ENCODE measurements around the gene CACNA2D4.
"Not testable (repeated sequence)": the region's sequence is repeated elsewhere in the genome, so short reads cannot be mapped to it uniquely, and the experiment has no call there.

Gene CACNA2D4

DNA sequence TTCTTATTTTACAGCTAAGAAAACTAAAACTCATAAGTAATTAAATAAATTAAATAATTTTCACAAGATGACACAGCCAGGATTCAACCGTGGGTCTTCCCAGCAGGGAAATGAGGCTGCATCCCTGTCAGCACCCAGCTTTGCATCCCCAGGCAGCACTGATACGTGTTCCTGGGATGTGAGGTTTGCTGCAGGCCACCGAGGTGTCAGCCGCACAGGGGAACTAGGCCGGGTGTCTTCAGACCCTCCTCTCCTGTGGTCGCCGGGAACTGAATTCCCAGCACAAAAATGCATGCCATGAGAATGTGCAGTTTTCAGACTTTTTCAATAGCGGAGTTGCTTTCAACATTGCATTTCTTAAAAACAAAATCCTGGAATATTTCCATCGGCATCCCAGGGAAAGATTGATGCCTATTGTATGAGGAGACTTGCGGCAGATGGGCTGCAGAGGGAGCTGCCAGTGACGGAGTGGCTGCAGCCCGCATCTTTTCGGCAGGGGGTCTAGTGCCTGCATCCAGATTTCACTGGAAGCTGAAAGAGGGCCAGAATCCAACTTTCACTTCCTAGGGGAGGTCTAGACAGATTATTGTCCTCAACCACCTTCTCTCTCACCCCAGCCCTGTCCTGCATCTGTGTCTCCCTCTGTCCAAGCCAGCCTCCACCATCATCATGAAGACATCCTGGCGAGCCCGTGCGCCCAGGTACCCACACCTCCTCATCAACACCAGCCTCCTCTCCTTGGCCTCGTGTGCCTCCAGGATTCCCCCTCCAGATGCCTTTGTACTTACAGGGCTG lies 85.5 kb downstream of the CACNA2D4 start:
- no peak for DNase-seq (ENCODE audit: low read depth in 2 of 2)

DNA sequence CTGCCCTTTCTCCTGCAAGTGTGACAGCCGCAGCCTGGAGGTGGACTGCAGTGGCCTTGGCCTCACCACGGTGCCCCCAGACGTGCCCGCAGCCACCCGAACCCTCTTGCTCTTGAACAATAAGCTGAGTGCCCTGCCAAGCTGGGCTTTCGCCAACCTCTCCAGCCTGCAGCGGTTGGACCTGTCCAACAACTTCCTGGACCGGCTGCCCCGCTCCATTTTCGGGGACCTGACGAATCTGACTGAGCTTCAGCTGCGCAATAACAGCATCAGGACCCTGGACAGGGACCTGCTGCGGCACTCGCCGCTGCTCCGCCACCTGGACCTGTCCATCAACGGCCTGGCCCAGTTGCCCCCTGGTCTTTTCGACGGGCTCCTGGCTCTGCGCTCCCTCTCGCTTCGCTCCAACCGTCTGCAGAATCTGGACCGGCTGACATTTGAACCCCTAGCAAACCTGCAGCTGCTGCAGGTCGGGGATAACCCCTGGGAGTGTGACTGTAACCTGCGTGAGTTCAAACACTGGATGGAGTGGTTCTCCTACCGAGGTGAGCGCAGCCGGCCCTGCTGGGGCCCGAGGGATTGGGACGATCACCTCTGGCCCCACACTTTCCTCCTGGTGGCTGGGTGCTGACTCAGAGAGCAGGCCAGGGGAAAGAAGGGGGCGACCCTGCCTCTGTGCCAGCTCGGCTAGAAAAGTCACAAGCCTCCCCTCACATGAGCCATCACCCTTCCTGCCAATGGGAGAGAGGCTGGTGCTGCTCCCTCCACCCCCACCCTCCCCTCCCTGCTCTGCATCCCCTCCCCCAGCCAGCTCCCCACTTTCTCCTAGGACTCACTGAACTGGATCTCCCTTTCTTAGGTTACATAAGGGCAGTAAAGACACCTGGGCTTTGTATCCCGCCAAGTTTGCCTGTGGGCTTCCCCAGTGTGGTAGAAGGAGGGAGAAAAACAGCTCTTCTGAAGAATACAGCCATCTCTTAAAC lies 87.2 kb downstream of the CACNA2D4 start:
- no peak for DNase-seq (ENCODE audit: low read depth in 2 of 2)

DNA sequence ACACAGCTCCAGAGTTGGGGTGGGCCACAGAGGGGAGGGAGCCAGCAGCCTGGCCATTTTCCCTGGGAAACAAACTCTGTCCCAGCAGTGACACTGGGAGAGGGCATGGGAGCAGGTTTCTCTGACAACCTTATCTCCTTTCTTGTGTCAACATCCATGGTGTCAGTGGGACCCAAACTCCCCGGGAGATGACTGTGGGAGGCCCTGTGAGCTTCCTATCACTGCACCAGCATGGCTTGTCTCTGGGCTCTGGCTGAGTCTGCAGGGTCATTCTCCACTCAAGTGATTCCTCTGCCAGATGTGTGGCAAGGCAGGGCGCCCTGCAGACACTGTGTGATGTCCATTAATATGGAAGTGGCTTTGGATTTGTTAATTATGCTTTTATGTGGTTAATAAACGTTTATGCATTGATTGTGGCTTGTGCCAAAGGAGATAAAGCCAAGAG lies 88.0 kb downstream of the CACNA2D4 start:
- DNase-seq (ENCODE audit: low read depth in 2 of 2) = no peak

DNA sequence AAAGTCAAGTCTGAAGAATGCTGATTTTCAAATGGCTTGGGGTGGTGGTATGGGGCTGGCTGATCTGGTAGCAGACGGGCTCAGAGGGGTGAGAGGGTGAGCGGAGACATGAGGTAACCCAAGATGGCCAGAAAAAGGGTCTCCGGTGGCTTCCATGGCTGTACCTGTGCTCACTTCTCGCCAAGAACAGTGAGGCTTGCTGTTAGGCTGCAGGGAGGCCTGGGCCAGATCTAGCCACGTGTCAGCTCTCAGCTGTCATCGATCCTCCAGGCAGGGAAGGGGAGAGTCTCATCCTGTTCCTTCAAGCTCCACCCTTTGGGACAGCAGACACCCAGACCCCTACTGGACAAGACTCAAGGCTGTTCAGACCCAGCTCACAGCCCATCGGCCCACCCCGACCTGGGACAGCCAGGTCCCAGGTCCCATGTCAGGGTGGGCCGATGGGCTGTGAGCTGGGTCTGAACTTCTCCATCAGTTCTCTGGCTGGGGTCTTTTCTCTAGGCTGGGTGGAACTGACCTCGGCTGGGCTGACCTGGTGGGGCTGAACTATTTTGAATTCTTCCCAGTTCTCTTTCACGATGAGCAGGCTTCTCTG lies 89.0 kb downstream of the CACNA2D4 start:
- no peak for DNase-seq (ENCODE audit: low read depth in 2 of 2)

DNA sequence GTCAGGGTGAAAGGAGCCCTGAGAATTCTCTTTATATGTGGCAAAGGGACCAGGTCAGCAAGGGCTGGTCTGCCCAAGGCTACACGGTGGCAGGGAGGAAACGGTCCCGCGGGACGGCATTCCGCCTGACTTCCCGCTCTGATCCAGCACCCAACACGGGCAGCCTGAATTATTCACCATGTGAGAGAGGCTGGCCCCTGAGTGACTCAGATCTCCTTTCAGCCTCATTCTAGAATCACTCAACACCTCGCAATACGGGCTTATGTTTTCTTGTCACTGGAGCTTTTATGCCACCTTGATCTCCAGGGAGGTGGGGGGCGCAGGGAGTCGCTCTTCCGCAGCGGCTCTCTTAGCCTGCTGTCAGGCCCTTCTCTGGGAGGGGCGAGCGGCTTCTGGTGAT lies 89.6 kb downstream of the CACNA2D4 start:
- DNase-seq (ENCODE audit: low read depth in 2 of 2) = no peak

DNA sequence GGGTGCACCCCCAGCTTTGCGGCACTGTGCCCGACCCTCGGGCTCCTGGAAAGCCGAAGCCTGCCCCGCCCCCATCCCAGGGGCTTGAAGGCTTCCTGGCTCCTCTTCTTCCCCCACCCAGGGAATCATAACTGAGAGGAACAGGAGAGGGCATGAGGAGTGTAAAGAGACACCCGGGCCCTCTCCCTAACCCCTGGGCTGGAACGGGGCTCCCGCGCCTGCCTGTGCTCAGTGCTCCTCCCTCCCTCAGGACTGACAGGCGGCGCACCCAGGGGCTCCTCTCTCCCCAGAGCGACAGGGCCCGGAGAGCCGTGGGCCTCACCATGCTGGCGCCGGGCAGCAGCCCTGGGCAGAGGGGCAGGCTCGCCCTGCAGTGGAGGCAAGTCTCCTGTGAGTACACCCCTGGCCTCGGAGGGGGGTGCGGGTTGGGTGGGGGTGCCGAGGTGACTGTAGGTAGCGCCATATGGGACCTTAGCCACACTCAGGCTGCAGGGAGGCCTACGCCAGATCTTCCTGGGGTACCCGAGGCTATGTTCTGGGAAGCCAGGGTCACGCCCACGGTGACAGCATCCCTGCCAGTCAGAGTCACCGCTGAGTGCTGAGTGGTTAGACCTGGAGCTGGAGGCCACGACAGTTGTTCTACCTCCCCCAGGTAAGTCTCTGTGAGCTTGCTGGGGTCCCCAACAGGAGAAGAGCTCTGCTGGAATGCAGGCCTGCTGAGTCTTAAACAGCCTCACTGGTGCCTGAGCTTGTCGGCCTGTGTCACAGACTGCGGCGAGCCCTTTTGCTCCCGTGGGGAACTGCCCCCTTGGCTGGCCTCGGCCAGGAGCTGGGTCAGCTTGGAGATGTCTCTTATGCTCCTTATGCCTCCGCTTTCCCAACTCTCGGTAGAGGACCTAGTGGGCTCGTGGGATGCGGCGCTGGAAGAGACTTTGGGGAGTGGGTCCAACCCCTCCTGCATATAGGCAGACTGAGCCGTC lies 90.3 kb downstream of the CACNA2D4 start:
- no peak for DNase-seq (ENCODE audit: low read depth in 2 of 2)

DNA sequence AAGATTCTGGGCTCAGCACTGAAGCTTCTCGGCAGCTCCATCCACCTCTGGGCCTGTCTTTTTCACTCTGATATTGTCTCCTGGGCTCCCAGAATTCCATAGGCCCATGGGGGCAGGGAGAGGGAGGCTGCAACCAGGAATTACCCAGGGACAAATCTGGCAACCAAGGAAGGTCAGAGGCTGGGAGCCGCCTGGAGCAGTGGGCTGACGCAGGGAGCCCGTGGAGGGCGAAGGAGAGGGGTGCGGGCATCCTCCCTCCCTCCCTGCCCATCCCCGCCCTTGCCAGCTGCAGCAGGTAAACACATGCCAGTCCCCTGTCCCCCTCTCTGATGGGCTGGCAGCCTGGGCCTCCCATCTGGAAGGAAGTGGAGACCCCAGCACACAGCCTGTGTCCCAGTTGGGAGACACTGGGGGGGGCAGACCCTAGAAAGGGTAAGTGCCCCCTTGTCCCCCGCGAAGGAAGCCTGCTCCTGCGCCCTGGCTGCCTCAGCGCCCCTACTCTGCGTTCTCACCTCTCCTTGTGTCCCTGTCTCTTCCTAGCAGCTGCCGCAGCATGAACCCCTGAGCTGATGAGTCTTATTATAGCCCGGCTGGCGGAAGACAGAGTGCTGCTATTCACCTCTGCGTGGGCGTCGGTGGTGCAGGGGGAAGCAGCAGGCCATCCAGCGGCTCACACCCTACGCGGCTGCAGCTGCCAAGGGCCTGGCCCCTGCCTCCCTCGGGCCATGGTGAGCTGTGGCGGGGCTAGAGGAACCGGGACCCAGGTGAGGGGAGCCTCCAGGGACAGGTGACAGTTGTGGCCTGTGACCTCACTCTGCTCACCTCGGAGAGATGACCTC lies 91.4 kb downstream of the CACNA2D4 start:
- no peak for DNase-seq (ENCODE audit: low read depth in 2 of 2)

DNA sequence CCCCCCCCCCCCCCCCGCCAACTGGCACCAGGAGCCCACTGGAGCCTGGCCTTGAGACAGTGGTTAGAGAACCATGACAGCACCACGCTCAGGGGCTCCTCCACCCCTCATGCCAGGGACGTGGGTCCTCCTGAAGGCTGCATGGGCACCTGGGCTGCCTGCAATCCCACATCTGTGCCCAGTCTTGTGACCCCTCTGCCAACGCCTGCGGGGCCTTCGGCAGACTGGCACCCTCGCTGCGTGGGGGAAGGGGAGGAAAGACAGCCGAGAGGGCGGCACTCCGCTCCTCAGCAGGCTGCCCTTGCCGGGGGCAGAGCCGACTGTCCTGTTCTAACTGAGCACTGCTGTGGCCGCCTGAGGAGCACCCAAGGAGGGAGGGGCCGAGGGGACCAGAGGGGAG lies 92.1 kb downstream of the CACNA2D4 start:
- no peak for DNase-seq (ENCODE audit: low read depth in 2 of 2)

DNA sequence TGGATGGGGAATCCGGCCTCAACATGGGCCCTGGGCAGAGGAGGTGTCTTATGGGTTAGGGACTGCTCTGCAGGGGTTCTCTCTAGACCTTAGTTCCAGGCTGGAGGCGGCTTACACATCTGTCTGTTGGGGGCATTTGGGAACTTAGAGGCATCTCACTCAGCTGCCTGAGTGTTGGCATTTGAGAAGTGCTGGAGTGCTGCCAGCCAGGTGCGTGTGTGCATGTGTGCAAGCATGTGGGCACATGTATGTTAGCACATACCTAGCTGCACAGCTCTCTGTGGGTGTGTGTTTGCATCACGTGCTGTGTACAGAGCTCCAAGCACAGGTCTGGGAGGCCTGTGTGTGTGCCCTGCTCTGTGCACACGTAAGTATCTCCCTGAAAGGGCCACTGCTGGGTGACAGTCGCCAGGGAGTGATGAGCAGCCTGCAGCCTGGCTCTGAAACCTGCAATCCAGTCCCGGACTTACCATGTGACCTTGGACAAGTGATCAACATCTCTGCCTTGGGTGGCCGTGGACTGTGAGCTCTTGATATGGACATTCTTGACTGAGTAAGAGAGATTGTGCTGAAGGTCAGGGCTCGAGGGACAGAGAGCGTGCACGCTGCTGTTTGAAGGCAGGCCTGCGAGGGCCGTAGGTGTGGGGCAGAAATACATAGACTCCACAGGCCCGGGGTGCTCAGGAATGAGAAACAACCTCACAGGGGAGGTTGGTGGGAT lies 92.9 kb downstream of the CACNA2D4 start:
- DNase-seq (ENCODE audit: low read depth in 2 of 2) = no peak

DNA sequence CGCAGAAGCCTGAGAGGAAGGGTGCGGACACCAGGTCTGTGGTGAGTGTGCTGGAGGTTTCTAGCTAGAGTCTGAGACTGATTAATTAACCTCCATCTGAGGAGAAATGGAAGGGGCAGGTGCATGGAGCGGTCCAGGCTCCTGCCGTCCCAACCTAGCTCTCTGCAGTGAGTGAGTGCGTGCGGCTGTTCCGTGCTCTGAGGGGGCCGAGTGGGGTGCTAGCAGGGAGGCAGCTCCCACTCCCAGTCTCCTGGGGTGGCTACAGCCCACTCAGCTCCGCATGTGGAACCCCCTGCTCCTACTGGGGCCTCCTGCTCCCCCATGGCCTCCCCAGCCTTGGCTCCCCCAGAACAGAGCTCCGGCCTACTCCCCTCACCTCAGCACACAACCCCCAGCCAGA lies 95.2 kb downstream of the CACNA2D4 start:
- no peak for DNase-seq (ENCODE audit: low read depth in 2 of 2)

DNA sequence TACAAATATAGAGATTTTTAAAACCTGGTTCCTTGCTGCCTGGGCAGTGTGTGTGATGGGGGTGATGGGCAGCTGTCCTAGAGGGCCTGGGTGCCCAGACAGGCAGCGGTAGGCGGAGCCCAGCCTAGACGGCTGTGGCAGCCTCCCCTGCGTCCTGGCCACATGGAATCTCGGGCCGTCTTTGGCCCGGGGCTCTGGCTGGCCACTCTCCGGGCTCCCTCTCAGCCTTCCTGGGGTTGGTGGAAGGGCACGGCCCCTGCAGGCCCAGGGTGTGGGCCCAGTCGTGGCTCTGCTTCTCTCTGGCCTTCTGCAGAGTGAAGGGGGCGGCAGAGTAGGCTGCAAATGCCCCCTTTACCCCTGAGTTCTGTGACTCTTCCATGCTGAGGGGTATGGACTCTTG lies 95.8 kb downstream of the CACNA2D4 start:
- DNase-seq (ENCODE audit: low read depth in 2 of 2) = no peak

DNA sequence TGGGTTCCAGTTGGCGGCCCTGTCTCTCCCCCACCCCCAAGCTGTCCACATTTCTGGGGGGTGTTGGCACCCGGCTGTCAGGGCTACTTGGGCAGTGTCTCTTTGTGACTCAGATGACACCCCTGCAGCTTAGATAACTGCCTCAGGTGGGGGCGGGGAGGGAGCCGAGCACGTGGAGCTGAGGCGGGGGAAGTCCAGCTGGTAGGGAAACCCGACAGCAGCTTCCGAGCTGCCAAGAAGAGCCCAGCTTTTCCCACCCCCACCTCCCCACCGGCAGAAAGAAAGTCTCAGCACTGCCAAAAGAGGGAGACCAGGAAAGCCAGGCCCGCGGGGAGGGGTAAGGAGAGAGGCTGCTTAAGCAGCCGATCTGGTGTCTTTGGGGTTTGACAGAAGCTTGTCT lies 96.6 kb downstream of the CACNA2D4 start:
- no peak for DNase-seq (ENCODE audit: low read depth in 2 of 2)

DNA sequence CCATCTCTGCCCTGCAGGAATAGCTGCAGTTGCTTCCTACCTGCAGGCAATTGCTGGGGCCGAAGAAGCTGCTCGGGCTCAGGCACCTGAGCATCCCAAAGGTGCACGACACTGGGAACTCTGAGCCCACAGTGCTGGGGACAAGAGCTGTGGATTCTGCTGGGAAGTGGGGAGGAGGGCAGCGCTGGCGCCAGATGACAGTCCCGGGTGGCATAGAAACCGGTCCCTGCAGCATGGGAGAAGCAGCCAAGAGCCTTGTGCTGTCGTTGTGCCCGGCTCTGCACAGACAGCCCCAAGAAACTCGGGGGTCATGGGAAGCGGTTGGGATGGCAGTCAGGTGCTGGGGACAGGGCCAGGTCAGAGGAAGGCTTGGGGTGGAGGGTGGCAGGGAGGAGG lies 97.6 kb downstream of the CACNA2D4 start:
- DNase-seq (ENCODE audit: low read depth in 2 of 2) = no peak

DNA sequence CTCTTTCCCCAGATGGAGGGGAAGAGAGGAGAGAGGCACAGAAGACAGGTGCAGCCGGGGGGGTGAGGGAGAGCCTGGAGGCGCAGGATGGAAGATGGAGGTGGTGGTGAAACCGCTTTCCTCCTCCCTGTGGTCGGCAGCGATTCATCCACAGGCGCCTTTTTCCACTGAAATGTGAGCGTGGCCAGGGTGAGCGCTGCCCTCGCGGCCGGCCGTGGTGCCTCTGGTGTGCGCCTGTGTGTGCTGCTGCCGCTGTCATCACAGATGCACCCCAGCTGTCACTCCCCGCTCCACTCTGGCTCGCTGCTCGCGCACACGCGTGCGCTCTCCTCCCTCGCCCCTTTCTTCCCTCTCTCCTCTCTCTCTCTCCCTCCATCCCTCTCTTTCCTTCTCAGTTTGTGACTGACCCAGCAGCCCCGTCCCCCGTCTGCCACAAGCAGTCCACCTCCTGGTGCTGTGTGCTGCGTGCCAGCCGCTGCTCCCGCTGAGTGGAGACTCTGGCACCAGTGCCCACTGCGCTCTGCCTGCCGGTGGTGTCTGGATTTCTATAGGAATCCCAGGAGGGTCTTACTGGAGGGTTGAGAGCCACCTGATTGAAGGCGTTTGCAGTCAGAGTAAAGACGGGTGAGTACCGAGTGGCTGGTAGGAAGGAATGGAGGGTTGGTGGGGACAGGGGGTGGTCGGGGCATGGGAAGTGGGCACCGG lies 98.1 kb downstream of the CACNA2D4 start, which contains the start of gene LRTM2:
Gene LRTM2, plus strand, starts transcription at position 375 of the 705 bp plus-strand sequence. CDS start 7,584 bp downstream, outside the sequence.
- no peak for DNase-seq (ENCODE audit: low read depth in 2 of 2)

DNA sequence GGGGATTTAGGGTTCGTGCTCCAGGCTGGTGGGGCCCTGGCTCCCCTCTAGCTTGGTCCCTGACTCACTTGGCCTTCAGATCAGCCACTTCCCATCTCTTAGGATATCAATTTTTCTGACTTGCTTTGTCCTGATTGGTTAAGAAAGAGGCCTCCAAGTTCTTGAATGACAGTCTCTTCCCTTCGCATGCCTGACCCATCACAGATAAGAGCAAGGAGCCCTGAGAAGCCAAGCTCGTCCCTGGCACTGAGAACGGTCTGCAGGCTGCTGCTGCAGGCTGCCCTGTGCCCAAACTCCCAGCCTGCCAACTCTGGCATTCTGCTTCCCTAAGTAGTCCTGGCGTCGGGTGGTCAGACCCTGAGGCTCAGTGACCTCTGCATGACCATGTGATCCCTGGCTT lies 98.9 kb downstream of the CACNA2D4 start:
- no peak for DNase-seq (ENCODE audit: low read depth in 2 of 2)

DNA sequence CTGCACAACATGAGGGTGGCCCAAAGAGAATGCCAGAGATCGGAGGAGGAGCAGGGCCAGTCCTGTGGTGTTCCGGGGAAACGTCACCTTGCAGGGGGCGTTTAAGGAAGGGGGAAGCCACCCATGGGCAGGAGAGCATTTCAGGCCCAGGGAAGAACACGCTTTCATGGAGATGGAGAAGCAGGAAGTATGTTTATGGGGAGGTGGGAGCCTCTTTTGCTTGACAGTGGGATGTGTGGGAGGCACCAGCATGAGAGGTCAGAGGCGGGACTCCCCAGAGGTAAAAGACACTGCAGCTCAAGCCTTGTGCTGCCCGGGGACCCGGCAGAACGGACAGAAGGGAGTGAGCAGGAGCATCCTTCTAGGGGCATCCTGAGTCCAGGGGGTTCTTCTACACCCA lies 99.4 kb downstream of the CACNA2D4 start:
- DNase-seq (ENCODE audit: low read depth in 2 of 2) = no peak

DNA sequence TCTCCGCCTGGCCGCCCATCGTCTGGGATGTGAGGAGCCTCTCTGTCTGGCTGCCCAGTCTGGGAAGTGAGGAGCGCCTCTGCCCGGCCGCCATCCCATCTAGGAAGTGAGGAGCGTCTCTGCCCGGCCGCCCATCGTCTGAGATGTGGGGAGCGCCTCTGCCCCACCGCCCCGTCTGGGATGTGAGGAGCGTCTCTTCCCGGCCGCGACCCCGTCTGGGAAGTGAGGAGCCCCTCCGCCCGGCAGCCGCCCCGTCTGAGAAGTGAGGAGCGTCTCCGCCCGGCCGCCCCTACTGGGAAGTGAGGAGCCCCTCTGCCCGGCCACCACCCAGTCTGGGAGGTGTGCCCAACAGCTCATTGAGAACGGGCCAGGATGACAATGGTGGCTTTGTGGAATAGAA lies 100.5 kb downstream of the CACNA2D4 start:
- not testable (repeated sequence) for DNase-seq (ENCODE audit: low read depth in 2 of 2)

DNA sequence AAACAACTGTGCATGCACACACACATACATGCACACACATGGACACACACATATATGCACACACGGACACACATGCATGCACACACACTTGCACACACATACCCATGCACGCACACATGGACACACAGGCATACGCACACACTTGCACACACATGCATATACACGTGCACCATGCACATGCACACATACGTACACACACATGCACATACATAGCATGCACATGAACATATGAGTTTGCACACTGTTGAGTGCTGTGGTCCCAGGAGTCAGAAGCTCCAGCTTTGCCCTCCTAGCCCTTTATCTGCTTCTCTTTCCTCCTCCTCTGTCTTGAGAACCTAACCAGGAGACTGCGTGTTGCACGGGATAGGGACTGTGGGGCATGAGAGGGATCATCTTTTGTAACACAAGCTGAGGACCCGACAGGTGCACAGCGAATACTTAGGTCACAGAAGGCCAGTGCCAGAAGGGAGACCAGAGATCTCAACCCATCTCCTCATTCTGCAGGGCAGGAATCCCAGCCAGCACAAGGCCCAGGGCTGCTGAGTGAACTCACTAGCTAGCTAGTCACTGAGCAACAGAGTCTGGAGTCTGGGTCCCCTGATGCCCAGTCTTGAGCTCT lies 101.6 kb downstream of the CACNA2D4 start:
- no peak for DNase-seq (ENCODE audit: low read depth in 2 of 2)
